H1 (cell line): Measurements from ENCODE around the gene GRIA4. TPM values are rescaled to one million over a fixed set of nuclear protein-coding genes. Genes with fewer than 3 reads are reported as not detected.

Source experiments
- CTCF ChIA-PET: fragments of 300-600 bp; sonication (Branson Sonifier 250); formaldehyde crosslinking; loops from one replicate; lab custom pipeline; 2021; ENCODE audit not compliant: partially characterized antibody; lab: Charles Lee
- POLR2A ChIA-PET: fragments of 300-600 bp; sonication (Branson Sonifier 250); formaldehyde crosslinking; loops from one replicate; lab custom pipeline; 2021; ENCODE audit warnings: inconsistent platforms; ENCODE audit not compliant: partially characterized antibody; lab: Charles Lee
- DNase-seq, 2 experiments: peaks; one replicate each; pipeline versions ENCODE4 v3.0.0 to v3.0.0-alpha.2; 2010 to 2022; ENCODE audit warnings: low spot score in 2 of 2, low read depth in 1 of 2, mixed read lengths in 1 of 2
- FAIRE-seq: peaks from 2 replicates; lab custom pipeline; 2011; peaks lifted over from hg19 to GRCh38; lab: Jason Lieb, UNC
- H2AFZ ChIP-seq: 2 replicates; pipeline ENCODE4 v1.8.1; 2012; ENCODE audit warnings: low read length, inconsistent platforms
- H2AK5ac ChIP-seq: 2 replicates; pipeline ENCODE4 v1.6.1; 2013; ENCODE audit warnings: low read depth, low read length
- H2BK120ac ChIP-seq: replicated peaks from 2 replicates; pipeline ENCODE3; 2013; ENCODE audit warnings: low read depth, low read length, inconsistent platforms
- H2BK12ac ChIP-seq: 2 replicates; pipeline ENCODE4 v1.6.1; 2013; ENCODE audit warnings: low read depth, low read length
- H2BK15ac ChIP-seq: 2 replicates; pipeline ENCODE4 v1.6.1; 2013; ENCODE audit warnings: low read length
- H2BK20ac ChIP-seq: 2 replicates; pipeline ENCODE4 v1.6.1; 2013; ENCODE audit warnings: low read length
- H2BK5ac ChIP-seq: 2 replicates; pipeline ENCODE4 v1.6.1; 2013; ENCODE audit warnings: low read depth, low read length
- H3K14ac ChIP-seq: 2 replicates; pipeline ENCODE4 v1.6.1; 2013; ENCODE audit warnings: inconsistent platforms; ENCODE audit not compliant: insufficient read length
- H3K18ac ChIP-seq: 2 replicates; pipeline ENCODE4 v1.6.1; 2013; ENCODE audit warnings: low read length; ENCODE audit errors: extremely low read depth
- H3K23ac ChIP-seq: 2 replicates; pipeline ENCODE4 v1.6.1; 2013; ENCODE audit warnings: inconsistent platforms; ENCODE audit not compliant: insufficient read length
- H3K23me2 ChIP-seq: 2 replicates; pipeline ENCODE4 v1.6.1; 2013; ENCODE audit warnings: low read depth, low read length
- H3K27ac ChIP-seq: 2 replicates; pipeline ENCODE4 v1.6.1; 2011; ENCODE audit warnings: low read depth, low read length, inconsistent platforms
- H3K27me3 ChIP-seq, 4 experiments: replicated peaks in 1 of 4; 1 replicate in 1 of 4; 2 replicates in 3 of 4; pipeline versions ENCODE4 v1.6.1 to v1.8.1; 2011 to 2013; ENCODE audit warnings: low read length in 3 of 4, mild to moderate bottlenecking in 3 of 4, inconsistent platforms in 2 of 4, mixed read lengths in 2 of 4, moderate library complexity in 1 of 4; ENCODE audit not compliant: control insufficient read depth in 3 of 4, insufficient read depth in 3 of 4; ENCODE audit errors: extremely low read depth in 1 of 4
- H3K36me3 ChIP-seq, 4 experiments: 2 replicates each; pipeline versions ENCODE4 v1.6.1 to v1.8.1; 2011 to 2013; ENCODE audit warnings: mild to moderate bottlenecking in 4 of 4, low read length in 3 of 4, moderate library complexity in 2 of 4, control low read depth in 1 of 4, inconsistent platforms in 1 of 4; ENCODE audit not compliant: insufficient read depth in 4 of 4, control insufficient read depth in 2 of 4
- H3K4ac ChIP-seq: replicated peaks from 2 replicates; pipeline ENCODE3; 2013; ENCODE audit warnings: low read length, low read depth, mixed read lengths, inconsistent platforms; ENCODE audit not compliant: insufficient read length
- H3K4me1 ChIP-seq, 4 experiments: replicated peaks in 1 of 4; 1 replicate in 1 of 4; 2 replicates in 3 of 4; pipeline versions ENCODE4 v1.6.1 to v1.8.1; 2011 to 2013; ENCODE audit warnings: low read length in 3 of 4, inconsistent platforms in 2 of 4, mixed read lengths in 1 of 4; ENCODE audit not compliant: insufficient read depth in 4 of 4, control insufficient read depth in 3 of 4
- H3K4me2 ChIP-seq, 2 experiments: 2 replicates each; pipeline versions ENCODE4 v1.6.1 to v1.8.1; 2011 to 2013; ENCODE audit warnings: low read depth in 2 of 2, low read length in 2 of 2, control low read depth in 1 of 2, inconsistent platforms in 1 of 2, mild to moderate bottlenecking in 1 of 2; ENCODE audit not compliant: insufficient read depth in 1 of 2
- H3K4me3 ChIP-seq, 4 experiments: fragments of 200-600, 300-600 bp in 1 of 4; sonication (generic), shearing (Covaris generic), sonication (Bioruptor Twin) in 1 of 4; 2 replicates each; pipeline versions ENCODE4 v1.5.1 to v1.8.1; 2011 to 2016; ENCODE audit warnings: low read length in 4 of 4, low read depth in 3 of 4, control low read depth in 2 of 4, inconsistent platforms in 2 of 4, mild to moderate bottlenecking in 2 of 4, mixed read lengths in 1 of 4, moderate library complexity in 1 of 4; ENCODE audit not compliant: insufficient read depth in 2 of 4; ENCODE audit errors: extremely low read depth in 1 of 4
- H3K56ac ChIP-seq: replicated peaks from 2 replicates; pipeline ENCODE3; 2013; ENCODE audit warnings: low read depth, mild to moderate bottlenecking, mixed read lengths, low read length, inconsistent platforms; ENCODE audit not compliant: insufficient read length
- H3K79me1 ChIP-seq: 2 replicates; pipeline ENCODE4 v1.6.1; 2013; ENCODE audit warnings: low read depth, low read length, control low read depth
- H3K79me2 ChIP-seq, 2 experiments: 2 replicates each; pipeline versions ENCODE4 v1.6.1 to v1.8.1; 2012 to 2013; ENCODE audit warnings: low read length in 2 of 2, mild to moderate bottlenecking in 2 of 2, inconsistent platforms in 1 of 2; ENCODE audit not compliant: insufficient read depth in 2 of 2, control insufficient read depth in 1 of 2
- H3K9ac ChIP-seq, 4 experiments: replicated peaks in 1 of 4; 1 replicate in 1 of 4; 2 replicates in 3 of 4; pipeline versions ENCODE4 v1.6.1 to v1.8.1; 2011 to 2013; ENCODE audit warnings: low read depth in 3 of 4, low read length in 3 of 4, control low read depth in 2 of 4, mild to moderate bottlenecking in 2 of 4, moderate library complexity in 2 of 4, inconsistent platforms in 1 of 4; ENCODE audit errors: extremely low read depth in 1 of 4
- H3K9me3 ChIP-seq, 2 experiments: 2 replicates each; pipeline versions ENCODE4 v1.6.1 to v1.8.1; 2012 to 2013; ENCODE audit warnings: mild to moderate bottlenecking in 2 of 2, moderate library complexity in 2 of 2, control low read depth in 1 of 2, inconsistent platforms in 1 of 2, low read depth in 1 of 2, low read length in 1 of 2, mixed read lengths in 1 of 2; ENCODE audit not compliant: insufficient read depth in 2 of 2
- H4K20me1 ChIP-seq, 2 experiments: replicated peaks in 1 of 2; 2 replicates each; pipeline versions ENCODE3 to v1.8.1; 2011 to 2013; ENCODE audit warnings: inconsistent platforms in 2 of 2, low read length in 2 of 2, mild to moderate bottlenecking in 1 of 2; ENCODE audit not compliant: insufficient read depth in 2 of 2, control insufficient read depth in 1 of 2
- H4K5ac ChIP-seq: 2 replicates; pipeline ENCODE4 v1.6.1; 2013; ENCODE audit warnings: low read length, low read depth, mixed read lengths, inconsistent platforms; ENCODE audit not compliant: insufficient read length
- H4K8ac ChIP-seq: 2 replicates; pipeline ENCODE4 v1.8.0; 2013; ENCODE audit warnings: mild to moderate bottlenecking, moderate library complexity, low read length, inconsistent platforms; ENCODE audit not compliant: insufficient read depth; ENCODE audit errors: extremely low read depth
- H4K91ac ChIP-seq: replicated peaks from 2 replicates; pipeline ENCODE3; 2013; ENCODE audit warnings: low read length, mixed read lengths, inconsistent platforms; ENCODE audit not compliant: insufficient read length
- BCL11A ChIP-seq, 2 experiments: IDR thresholded peaks; one replicate each; pipeline ENCODE4 v1.6.1; 2011; ENCODE audit warnings: low read depth in 2 of 2, low read length in 2 of 2, mild to moderate bottlenecking in 2 of 2
- CHD1 ChIP-seq: IDR thresholded peaks from 2 replicates; pipeline ENCODE4 v1.6.1; 2012; ENCODE audit warnings: low read depth, low read length, improper control_type of control experiment
- CTCF ChIP-seq, 3 experiments: IDR thresholded peaks; 1 replicate in 2 of 3; 2 replicates in 1 of 3; pipeline versions ENCODE4 v1.5.1 to v1.6.1; 2011; ENCODE audit warnings: low read length in 3 of 3, mild to moderate bottlenecking in 3 of 3, inconsistent platforms in 2 of 3, low read depth in 1 of 3, moderate library complexity in 1 of 3; ENCODE audit not compliant: insufficient read depth in 1 of 3; ENCODE audit errors: control extremely low read depth in 1 of 3
- EP300 ChIP-seq, 2 experiments: IDR thresholded peaks; 1 replicate in 1 of 2; 2 replicates in 1 of 2; pipeline ENCODE4 v1.6.1; 2011 to 2012; ENCODE audit warnings: low read depth in 2 of 2, low read length in 2 of 2, mild to moderate bottlenecking in 2 of 2, borderline replicate concordance in 1 of 2, inconsistent platforms in 1 of 2, moderate library complexity in 1 of 2
- JUND ChIP-seq: IDR thresholded peaks from 2 replicates; pipeline ENCODE4 v1.6.1; 2011; ENCODE audit warnings: mild to moderate bottlenecking, improper control_type of control experiment, low read length
- MAX ChIP-seq: IDR thresholded peaks from 2 replicates; pipeline ENCODE4 v1.6.1; 2012; ENCODE audit warnings: inconsistent platforms
- POLR2A ChIP-seq, 2 experiments: IDR thresholded peaks; 1 replicate in 1 of 2; 2 replicates in 1 of 2; pipeline ENCODE4 v1.6.1; 2011; ENCODE audit warnings: low read depth in 2 of 2, low read length in 2 of 2, mild to moderate bottlenecking in 2 of 2; ENCODE audit errors: control extremely low read depth in 1 of 2
- RAD21 ChIP-seq, 2 experiments: IDR thresholded peaks in 1 of 2; conservative IDR thresholded peaks in 1 of 2; 2 replicates each; pipeline ENCODE4 v1.6.1; 2011; ENCODE audit warnings: low read depth in 2 of 2, low read length in 2 of 2, improper control_type of control experiment in 1 of 2, inconsistent platforms in 1 of 2, mild to moderate bottlenecking in 1 of 2, moderate library complexity in 1 of 2
- RFX5 ChIP-seq: IDR thresholded peaks from 2 replicates; pipeline ENCODE4 v1.6.1; 2011; ENCODE audit warnings: low read depth, low read length, improper control_type of control experiment, borderline replicate concordance
- SAP30 ChIP-seq: fragments of 300-600 bp; sonication (generic); IDR thresholded peaks from 2 replicates; pipeline ENCODE4 v1.7.1; 2012; ENCODE audit warnings: low read length, moderate library complexity, mild to moderate bottlenecking, inconsistent platforms; ENCODE audit not compliant: insufficient read depth, insufficient replicate concordance
- TBP ChIP-seq: IDR thresholded peaks from 2 replicates; pipeline ENCODE4 v1.6.1; 2011; ENCODE audit warnings: low read depth, low read length, improper control_type of control experiment
- TCF12 ChIP-seq: IDR thresholded peaks from 2 replicates; pipeline ENCODE4 v1.6.1; 2011; ENCODE audit warnings: low read depth, mild to moderate bottlenecking, low read length
- YY1 ChIP-seq: IDR thresholded peaks from 2 replicates; pipeline ENCODE4 v1.6.1; 2011; ENCODE audit warnings: low read depth, mild to moderate bottlenecking, low read length
- polyA plus RNA-seq, 7 experiments: library from polyadenylated mRNA; depleted of rRNA in 3 of 7; stranded (reverse) in 5 of 7; unstranded in 2 of 7; fragments of >200 nt in 5 of 7; fragments of 200-250 nt in 2 of 7; gene quantifications; 1 replicate in 5 of 7; 2 replicates in 1 of 7; 4 replicates in 1 of 7; pipeline versions ENCODE4 v1.2.1 to v1.2.3, GENCODE V29; 2011 to 2013; ENCODE audit warnings: missing spikeins in 2 of 7, mixed read lengths in 2 of 7
- total RNA-seq: library from RNA; stranded (reverse); fragmentation: NEBNext Ultra II Directional; extraction: Animal tissue kit (Norgen Biotek cat#: 25700); gene quantifications from 2 replicates; pipeline ENCODE4 v1.2.1, GENCODE V29; 2021

GRIA4 gene
- total and polyA plus RNA-seq, 2 of the 8 experiments (the other 6 are each of a cell fraction or from before 2014, with no cell fraction given) = 12.5 to 21.8 TPM

GRCh38 chr11:105642870-105643269 is 33.0 kb downstream of the GRIA4 start:
- Histone ChIP-seq H2AK5ac (no peak overlapping the region), H2BK15ac (no peak overlapping the region), H3K4me1 (no peaks in the 10 kb centered on the region), H3K56ac (no peak overlapping the region), H3K18ac (no peak overlapping the region), H4K5ac (no peak overlapping the region), H2BK12ac (no peak overlapping the region), H3K14ac (no peak overlapping the region), H3K27me3 (no peaks in the 10 kb centered on the region), H4K20me1 (no peaks in the 10 kb centered on the region), H2AFZ (no peak overlapping the region), H3K23me2 (no peaks in the 10 kb centered on the region), H3K9ac (no peak overlapping the region), H2BK20ac (no peak overlapping the region), H3K4ac (no peak overlapping the region), H3K36me3 (no peaks in the 10 kb centered on the region), H2BK5ac (no peak overlapping the region), H2BK120ac (no peak overlapping the region), H4K91ac (no peak overlapping the region), H3K79me1 (no peaks in the 10 kb centered on the region), H3K79me2 (no peaks in the 10 kb centered on the region), H4K8ac (no peak overlapping the region), H3K4me2 (no peak overlapping the region), H3K4me3 (no peak overlapping the region), H3K27ac (no peak overlapping the region), H3K9me3 (no peaks in the 10 kb centered on the region), H3K23ac (no peak overlapping the region)
- ChIA-PET POLR2A (no interaction called here), CTCF (interaction anchor here (1.7 kb wide), 1 partner anchor 178 kb away, joined by 3 read pairs; no protein-coding TSS in a partner anchor)
- FAIRE-seq = no peak
- DNase-seq = no peak
- no peak for TF ChIP-seq CHD1
- TF ChIP-seq TBP = no peak
- TF ChIP-seq SAP30 = no peak
- TF ChIP-seq POLR2A (IDR thresholded peaks at IDR 0.05; ENCODE audit: control extremely low read depth in 1 of 2, low read depth in 2 of 2, low read length in 2 of 2) = no peak
- no peak for TF ChIP-seq EP300 (IDR thresholded peaks at IDR 0.05; ENCODE audit: borderline replicate concordance in 1 of 2, low read depth in 2 of 2, low read length in 2 of 2)
- no peak for TF ChIP-seq RAD21 (IDR thresholded peaks at IDR 0.05 in 1 of 2, conservative IDR thresholded peaks at IDR 0.05 in 1 of 2; ENCODE audit: low read depth in 2 of 2, low read length in 2 of 2)
- TF ChIP-seq CTCF (IDR thresholded peaks at IDR 0.05; ENCODE audit: control extremely low read depth in 1 of 3, insufficient read depth in 1 of 3, low read depth in 1 of 3, low read length in 3 of 3) = no peak
- TF ChIP-seq TCF12 = no peak
- TF ChIP-seq RFX5 = no peak
- no peak for TF ChIP-seq BCL11A (IDR thresholded peaks at IDR 0.05; ENCODE audit: low read depth in 2 of 2, low read length in 2 of 2)
- no peak for TF ChIP-seq JUND
- no peak for TF ChIP-seq YY1
- no peak for TF ChIP-seq MAX
